HG03342 (cell line): Measurements from ENCODE around the gene RABGAP1.

Experiments
- ATAC-seq: cut with Tn5 transposase; IDR thresholded peaks from one replicate; pipeline ENCODE4 v1.9.1; 2021; ENCODE audit warnings: mild to moderate bottlenecking, moderate library complexity; ENCODE audit not compliant: unreplicated experiment

The RABGAP1 gene

DNA sequence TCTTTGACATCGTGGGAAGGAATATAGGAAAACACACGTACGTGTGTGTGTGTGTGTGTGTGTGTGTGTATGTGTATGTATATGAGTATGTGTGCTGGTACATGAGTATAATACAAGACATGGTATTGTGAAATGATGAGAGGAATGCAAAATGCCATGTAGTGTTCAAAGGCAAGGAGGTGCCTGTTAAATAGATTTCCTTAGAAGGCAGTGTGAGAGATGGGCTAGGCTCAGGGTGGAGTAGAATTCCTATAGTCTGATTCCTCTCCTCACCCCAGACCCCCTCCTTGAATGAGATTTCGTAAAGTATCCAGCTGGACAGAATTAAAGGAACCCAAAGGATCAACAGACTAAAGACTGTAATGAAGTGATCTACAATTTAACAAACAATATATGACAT, 103.8 kb downstream of the RABGAP1 start:
- ATAC-seq = no peak

GRCh38 chr9:123046406-123047195, 105.8 kb downstream of the RABGAP1 start:
- no peak for ATAC-seq

GRCh38 chr9:123048748-123049147, 107.9 kb downstream of the RABGAP1 start:
- no peak for ATAC-seq

DNA sequence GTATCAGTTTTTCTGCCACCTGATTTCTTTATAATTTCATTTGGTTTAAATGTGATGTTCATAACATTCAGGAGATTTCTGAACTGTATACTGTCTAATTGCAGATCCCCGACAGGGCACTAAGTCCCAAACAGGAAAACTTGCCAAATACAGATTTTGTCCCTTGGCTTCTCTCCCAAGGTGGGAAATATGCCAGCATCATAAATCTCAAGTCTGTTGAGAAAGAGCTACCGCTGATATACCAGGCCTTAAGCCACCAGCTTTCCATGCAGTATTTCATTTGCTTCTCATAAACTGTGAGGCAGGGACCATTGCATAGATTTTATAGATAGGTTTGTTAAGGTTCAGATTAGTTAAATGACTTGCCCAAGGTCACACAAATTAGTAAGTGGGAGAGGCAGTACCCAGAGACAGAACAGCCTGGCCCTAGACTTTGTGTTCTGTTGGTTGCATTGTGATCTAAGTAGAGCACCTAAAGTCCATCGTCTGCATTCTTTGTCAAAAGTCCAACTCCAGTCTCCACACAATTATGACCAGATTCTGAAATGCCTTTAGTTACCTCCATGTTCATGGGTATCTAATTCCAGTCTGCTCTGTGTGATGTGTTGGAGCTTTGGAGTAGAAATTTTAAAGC, 108.9 kb downstream of the RABGAP1 start:
- no peak for ATAC-seq

DNA sequence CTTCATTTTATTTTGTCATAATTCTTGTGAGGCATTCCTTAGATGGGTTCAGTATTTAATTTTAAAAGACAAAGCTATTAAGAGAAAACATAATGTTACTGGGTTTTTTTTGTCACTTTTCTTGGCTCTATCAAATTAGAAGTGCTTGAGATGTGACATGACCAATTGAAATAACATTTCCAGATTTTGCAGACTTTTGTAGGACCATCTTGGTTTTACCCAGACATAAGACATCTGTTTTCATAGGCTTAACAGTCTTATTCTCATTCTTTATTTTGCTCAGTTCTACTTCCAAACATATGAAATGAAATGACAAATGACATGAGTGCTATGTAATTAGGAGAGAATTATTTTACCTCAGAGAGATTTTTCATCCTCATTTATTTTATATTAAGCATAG, 112.2 kb downstream of the RABGAP1 start:
- ATAC-seq = no peak

- ATAC-seq = no peak
Observed at GRCh38 chr9:123053711-123054110, 112.9 kb downstream of the RABGAP1 start.

DNA sequence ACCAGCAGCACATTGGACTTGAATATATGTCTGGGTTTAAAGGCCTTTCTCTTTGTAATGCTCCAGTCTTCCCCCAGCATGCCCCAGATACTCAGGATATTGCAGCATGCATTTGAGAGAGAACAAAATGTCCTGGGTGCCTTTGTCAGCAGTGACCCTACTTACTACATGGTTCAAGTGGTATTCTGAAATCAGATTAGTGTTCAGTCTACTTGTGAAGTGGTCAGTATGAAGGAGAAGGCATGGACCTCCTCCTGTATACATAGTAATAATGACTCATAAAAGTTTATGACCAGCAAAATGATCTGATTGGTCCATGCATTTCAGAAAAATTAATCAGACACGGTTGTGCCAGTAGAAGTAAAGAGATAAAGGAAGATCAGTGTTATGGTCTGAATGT, 118.0 kb downstream of the RABGAP1 start:
- no peak for ATAC-seq

- ATAC-seq = no peak
Observed at GRCh38 chr9:123059472-123060220, 118.8 kb downstream of the RABGAP1 start.

- ATAC-seq = no peak
Observed at GRCh38 chr9:123061216-123061615, 120.4 kb downstream of the RABGAP1 start.

DNA sequence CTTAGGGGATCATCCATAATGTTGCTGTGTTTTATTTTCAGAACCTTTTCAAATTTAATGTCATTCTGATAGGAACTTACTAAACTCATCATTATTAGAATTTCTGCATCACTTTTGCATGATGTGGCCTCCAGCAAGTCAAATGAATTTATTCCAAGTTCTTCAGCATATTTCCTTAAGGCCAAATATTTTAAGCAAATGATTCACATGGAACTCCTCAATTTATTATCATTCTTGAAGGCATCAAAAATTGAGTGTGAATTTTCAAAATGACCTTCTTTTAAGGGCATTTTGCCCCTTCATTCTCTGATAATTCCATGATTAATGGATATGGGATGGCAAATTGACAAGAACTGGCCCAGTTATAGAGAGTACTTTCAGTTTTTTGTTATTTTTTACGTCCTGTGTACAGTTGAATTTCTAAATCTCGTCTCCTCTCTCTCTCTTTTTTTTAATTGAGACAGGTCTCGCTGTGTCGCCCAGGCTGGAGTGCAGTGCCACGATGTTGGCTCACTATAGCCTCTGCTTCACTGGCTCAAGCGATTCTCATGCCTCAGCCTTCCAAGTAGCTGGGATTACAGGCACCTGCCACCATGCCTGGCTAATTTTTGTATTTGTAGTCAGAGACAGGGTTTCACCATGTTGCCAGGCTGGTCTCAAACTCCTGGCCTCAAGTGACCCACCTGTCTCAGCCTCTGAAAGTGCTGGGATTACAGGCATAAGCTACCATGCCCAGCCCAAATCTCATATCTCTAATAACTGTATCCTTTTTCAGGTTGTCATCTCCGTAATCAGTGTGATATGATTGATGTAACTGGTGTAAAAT, 121.7 kb downstream of the RABGAP1 start:
- ATAC-seq = no peak

DNA sequence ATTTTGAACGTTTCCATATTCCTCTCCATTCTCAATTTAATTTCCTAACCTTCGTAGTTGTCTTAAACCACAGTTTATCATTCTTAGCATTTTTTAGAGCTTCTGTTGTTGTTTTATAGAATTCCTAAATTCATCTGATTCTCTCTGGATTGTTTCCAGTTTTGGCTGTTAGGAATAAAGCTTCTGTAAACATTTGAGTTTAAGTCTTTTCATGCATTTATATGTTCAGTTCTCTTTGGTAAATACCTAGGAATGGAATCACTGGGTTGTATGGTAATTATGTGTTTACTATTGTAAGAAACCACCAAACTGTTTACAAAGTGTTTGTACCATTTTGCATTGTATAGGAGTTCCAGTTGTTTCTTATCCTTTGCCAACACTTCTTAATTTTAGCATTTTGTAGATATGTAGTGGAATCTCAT, 122.4 kb downstream of the RABGAP1 start:
- no peak for ATAC-seq

GRCh38 chr9:123063896-123064295, 123.1 kb downstream of the RABGAP1 start:
- no peak for ATAC-seq

DNA sequence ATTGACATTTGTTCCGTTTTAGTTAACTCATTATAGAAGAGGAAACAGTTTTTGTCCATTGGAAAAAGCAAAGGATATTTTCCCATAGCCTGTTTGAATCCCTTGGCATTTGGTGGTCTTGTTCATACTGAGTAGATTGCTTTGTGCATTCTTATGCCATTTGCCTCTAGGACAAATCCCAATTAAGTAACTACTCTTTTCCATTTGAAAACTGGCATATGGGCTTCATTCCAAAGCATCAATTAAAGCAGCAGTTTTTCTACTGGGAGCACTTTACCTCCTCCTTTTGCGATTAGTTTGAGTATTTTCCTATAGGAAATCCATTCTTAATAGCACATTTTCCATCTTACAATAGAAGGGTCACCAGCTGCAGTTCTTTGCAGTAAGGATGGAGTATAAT, 123.9 kb downstream of the RABGAP1 start:
- ATAC-seq = no peak

- no peak for ATAC-seq
Observed at GRCh38 chr9:123065196-123065595, 124.4 kb downstream of the RABGAP1 start.

GRCh38 chr9:123067136-123067535, 126.3 kb downstream of the RABGAP1 start:
- no peak for ATAC-seq

GRCh38 chr9:123069010-123069481, 128.2 kb downstream of the RABGAP1 start:
- ATAC-seq = no peak

- no peak for ATAC-seq
Observed at GRCh38 chr9:123070198-123070597, 129.4 kb downstream of the RABGAP1 start.

GRCh38 chr9:123072407-123072995, 131.7 kb downstream of the RABGAP1 start:
- ATAC-seq = no peak

DNA sequence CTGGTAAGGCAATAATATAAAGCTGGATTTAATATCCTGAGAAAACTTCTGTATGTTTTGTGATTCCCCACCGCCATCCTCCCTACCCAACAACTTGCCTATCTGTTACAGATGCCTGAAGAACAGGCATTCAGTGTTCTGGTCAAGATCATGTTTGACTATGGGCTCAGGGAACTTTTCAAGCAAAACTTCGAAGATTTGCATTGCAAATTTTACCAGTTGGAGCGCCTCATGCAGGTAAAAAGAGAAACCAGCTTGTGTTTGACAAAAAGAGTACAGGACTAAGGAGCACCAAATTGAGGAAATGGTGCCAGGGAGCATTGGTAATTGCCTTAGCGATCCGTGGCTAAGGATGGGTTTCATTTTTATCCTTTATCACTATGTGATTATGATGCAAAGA, 132.6 kb downstream of the RABGAP1 start:
- ATAC-seq = no peak

- ATAC-seq = no peak
Observed at GRCh38 chr9:123073991-123074422, 133.2 kb downstream of the RABGAP1 start.
